HEK293 (cell line): Measurements from ENCODE around the gene MAML2.
"Not testable (repeated sequence)": the region's sequence is repeated elsewhere in the genome, so short reads cannot be mapped to it uniquely, and the experiment has no call there.

Experiments
- CTCF ChIA-PET: fragments of 350-600 bp; formaldehyde crosslinking; extraction: SDS; loops from one replicate; lab custom pipeline; 2021; ENCODE audit warnings: antibody characterized with exemption; lab: Yijun Ruan, JAX
- POLR2A ChIA-PET: fragments of 300-600 bp; formaldehyde crosslinking; extraction: SDS; loops from one replicate; lab custom pipeline; 2020; ENCODE audit warnings: antibody characterized with exemption, inconsistent platforms; lab: Yijun Ruan, JAX
- H3K27ac ChIP-seq: fragments of 200-500 bp; sonication (Bioruptor generic); 2 replicates; pipeline ENCODE4 v1.5.1; 2014; ENCODE audit warnings: low read depth, low read length, control low read depth, inconsistent platforms; ENCODE audit errors: extremely low read depth
- H3K36me3 ChIP-seq, 2 experiments: fragments of 200-500 bp in 1 of 2; sonication (Bioruptor generic) in 1 of 2; 1 replicate in 1 of 2; 2 replicates in 1 of 2; pipeline ENCODE4 v1.5.1; 2014 to 2017; ENCODE audit warnings: inconsistent platforms in 2 of 2, low read length in 2 of 2; ENCODE audit not compliant: control insufficient read depth in 2 of 2, insufficient read depth in 1 of 2
- H3K4me1 ChIP-seq: fragments of 200-500 bp; sonication (Bioruptor generic); 2 replicates; pipeline ENCODE4 v1.5.1; 2014; ENCODE audit warnings: mild to moderate bottlenecking, low read length, inconsistent platforms; ENCODE audit not compliant: control insufficient read depth, insufficient read depth
- H3K4me3 ChIP-seq: 2 replicates; pipeline ENCODE4 v1.5.1; 2011; ENCODE audit warnings: low read depth, mild to moderate bottlenecking, control low read depth, low read length, moderate library complexity
- H3K9me3 ChIP-seq: fragments of 200-500 bp; sonication (Bioruptor generic); 2 replicates; pipeline ENCODE4 v1.5.1; 2014; ENCODE audit warnings: low read depth, low read length, inconsistent platforms; ENCODE audit not compliant: control insufficient read depth, insufficient read depth
- FEZF1 ChIP-seq: fragments of 450-650 bp; formaldehyde crosslinking; IDR thresholded peaks from 2 replicates; pipeline ENCODE4 v1.5.1; 2016; ENCODE audit warnings: missing biosample characterization, missing genetic modification characterization
- GLI2 ChIP-seq: fragments of 450-650 bp; formaldehyde crosslinking; IDR thresholded peaks from 2 replicates; pipeline ENCODE4; 2017; ENCODE audit warnings: missing biosample characterization, missing genetic modification characterization, low read depth, borderline replicate concordance
- GLI4 ChIP-seq: fragments of 450-650 bp; formaldehyde crosslinking; IDR thresholded peaks from 2 replicates; pipeline ENCODE4 v1.5.1; 2016; ENCODE audit warnings: missing biosample characterization, missing genetic modification characterization
- GLIS2 ChIP-seq: fragments of 450-650 bp; formaldehyde crosslinking; IDR thresholded peaks from 2 replicates; pipeline ENCODE4 v1.5.1; 2016; ENCODE audit warnings: missing biosample characterization, missing genetic modification characterization
- HOXA7 ChIP-seq: sonication (generic); formaldehyde crosslinking; IDR thresholded peaks from 2 replicates; pipeline ENCODE4 v1.8.1; 2022; ENCODE audit warnings: missing genetic modification reagents, borderline replicate concordance
- RBAK ChIP-seq: fragments of 450-650 bp; formaldehyde crosslinking; IDR thresholded peaks from 2 replicates; pipeline ENCODE4 v1.5.1; 2016; ENCODE audit warnings: missing biosample characterization, missing genetic modification characterization
- SALL2 ChIP-seq: fragments of 450-650 bp; formaldehyde crosslinking; IDR thresholded peaks from 2 replicates; pipeline ENCODE4 v1.5.0; 2017; ENCODE audit warnings: missing biosample characterization, mild to moderate bottlenecking, missing genetic modification characterization, borderline replicate concordance
- SP3 ChIP-seq: fragments of 450-650 bp; formaldehyde crosslinking; IDR thresholded peaks from 2 replicates; pipeline ENCODE4 v1.5.1; 2016; ENCODE audit warnings: missing biosample characterization, missing genetic modification characterization
- ZFHX2 ChIP-seq: fragments of 450-650 bp; formaldehyde crosslinking; conservative IDR thresholded peaks from 2 replicates; pipeline ENCODE4 v1.5.1; 2016; ENCODE audit warnings: missing biosample characterization, missing genetic modification characterization
- ZFP3 ChIP-seq: fragments of 450-650 bp; formaldehyde crosslinking; IDR thresholded peaks from 2 replicates; pipeline ENCODE4 v1.5.1; 2016; ENCODE audit warnings: low read depth, missing biosample characterization, missing genetic modification characterization
- ZNF140 ChIP-seq: fragments of 450-650 bp; formaldehyde crosslinking; IDR thresholded peaks from 2 replicates; pipeline ENCODE4 v1.5.1; 2016; ENCODE audit warnings: missing biosample characterization, missing genetic modification characterization
- ZNF146 ChIP-seq: fragments of 450-650 bp; formaldehyde crosslinking; IDR thresholded peaks from 2 replicates; pipeline ENCODE4 v1.5.1; 2016; ENCODE audit warnings: missing biosample characterization, missing genetic modification characterization
- ZNF248 ChIP-seq: fragments of 450-650 bp; formaldehyde crosslinking; IDR thresholded peaks from 2 replicates; pipeline ENCODE4 v1.5.1; 2017; ENCODE audit warnings: missing biosample characterization, missing genetic modification characterization
- ZNF501 ChIP-seq: fragments of 450-650 bp; formaldehyde crosslinking; IDR thresholded peaks from 2 replicates; pipeline ENCODE4 v1.5.1; 2016; ENCODE audit warnings: missing biosample characterization, missing genetic modification characterization
- ZNF561 ChIP-seq: fragments of 450-650 bp; IDR thresholded peaks from 2 replicates; pipeline ENCODE4 v1.5.1; 2018; ENCODE audit warnings: missing biosample characterization, missing genetic modification characterization, borderline replicate concordance
- ZNF621 ChIP-seq: fragments of 450-650 bp; formaldehyde crosslinking; IDR thresholded peaks from 2 replicates; pipeline ENCODE4 v1.5.1; 2017; ENCODE audit warnings: missing biosample characterization, missing genetic modification characterization
- ZNF629 ChIP-seq: fragments of 450-650 bp; formaldehyde crosslinking; IDR thresholded peaks from 2 replicates; pipeline ENCODE4 v1.5.1; 2017; ENCODE audit warnings: missing biosample characterization, missing genetic modification characterization
- ZNF645 ChIP-seq: fragments of 450-650 bp; formaldehyde crosslinking; IDR thresholded peaks from 2 replicates; pipeline ENCODE4; 2016; ENCODE audit warnings: missing biosample characterization, missing genetic modification characterization
- ZNF692 ChIP-seq: fragments of 450-650 bp; formaldehyde crosslinking; IDR thresholded peaks from 2 replicates; pipeline ENCODE4 v1.5.1; 2016; ENCODE audit warnings: missing biosample characterization, missing genetic modification characterization
- ZNF791 ChIP-seq: fragments of 450-650 bp; formaldehyde crosslinking; IDR thresholded peaks from 2 replicates; pipeline ENCODE4 v1.5.1; 2016; ENCODE audit warnings: missing biosample characterization, missing genetic modification characterization
- TF ChIP-seq, protein P1 (sequence below): fragments of 450-650 bp; formaldehyde crosslinking; IDR thresholded peaks from 2 replicates; pipeline ENCODE4 v1.5.1; 2016; ENCODE audit warnings: missing biosample characterization, missing genetic modification characterization

The MAML2 gene

DNA sequence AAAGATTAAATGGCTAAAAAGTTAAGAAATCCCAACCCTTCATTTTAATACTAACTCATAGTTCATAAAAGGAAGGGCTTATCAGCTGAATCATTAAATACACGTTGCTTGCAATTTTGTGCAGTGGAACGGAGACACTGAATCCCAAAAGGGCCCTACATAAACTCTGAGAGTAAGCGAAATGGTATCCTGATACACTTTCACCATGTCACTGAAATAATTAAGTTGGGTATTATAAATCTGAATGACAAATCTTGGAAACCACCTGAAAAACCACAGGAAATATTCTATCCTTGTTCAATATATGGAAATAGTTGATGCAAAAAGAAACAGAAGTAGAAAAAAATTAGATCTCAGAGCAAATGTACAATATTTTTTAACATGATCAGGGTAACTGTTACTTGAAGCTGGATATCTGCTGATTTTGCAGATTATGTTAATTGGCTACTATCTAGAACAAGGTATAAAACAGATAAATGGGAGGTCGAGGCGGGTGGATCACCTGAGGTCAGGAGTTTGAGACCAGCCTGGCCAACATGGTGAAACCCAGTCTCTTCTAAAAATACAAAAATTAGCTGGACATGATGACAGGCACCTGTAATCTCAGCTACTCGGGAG, 55.1 kb downstream of the MAML2 start (continued):
- TF ChIP-seq HOXA7 (CRISPR knock-in tag) (no peak), ZNF629 (tag by site-specific recombination) (no peak), SP3 (tag by site-specific recombination) (no peak), ZFP3 (tag by site-specific recombination) (no peak)

DNA sequence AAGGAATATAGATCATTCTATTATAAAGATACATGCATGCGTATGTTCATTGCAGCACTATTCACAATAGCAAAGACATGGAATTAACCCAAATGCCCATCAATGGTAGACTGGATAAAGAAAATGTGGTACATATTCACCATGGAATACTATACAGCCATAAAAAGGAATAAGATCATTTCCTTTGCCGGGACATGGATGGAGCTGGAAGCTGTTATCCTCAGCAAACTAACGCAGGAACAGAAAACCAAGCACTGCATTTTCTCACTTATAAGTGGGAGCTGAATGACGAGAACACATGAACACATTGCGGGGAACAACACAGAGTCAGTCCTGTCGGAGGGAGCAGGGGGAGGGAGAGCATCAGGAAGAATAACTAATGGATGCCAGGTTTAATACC, 57.0 kb downstream of the MAML2 start:
- H3K4me1 ChIP-seq, H3K36me3 ChIP-seq, CTCF ChIA-PET, H3K4me3 ChIP-seq, H3K27ac ChIP-seq, H3K9me3 ChIP-seq: not testable (repeated sequence)
- peak; percentile 68 for TF ChIP-seq ZNF146
- POLR2A ChIA-PET, result interaction anchor here (0.6 kb wide), 1 partner anchor 111 kb away, joined by 3 read pairs; no protein-coding TSS in a partner anchor

DNA sequence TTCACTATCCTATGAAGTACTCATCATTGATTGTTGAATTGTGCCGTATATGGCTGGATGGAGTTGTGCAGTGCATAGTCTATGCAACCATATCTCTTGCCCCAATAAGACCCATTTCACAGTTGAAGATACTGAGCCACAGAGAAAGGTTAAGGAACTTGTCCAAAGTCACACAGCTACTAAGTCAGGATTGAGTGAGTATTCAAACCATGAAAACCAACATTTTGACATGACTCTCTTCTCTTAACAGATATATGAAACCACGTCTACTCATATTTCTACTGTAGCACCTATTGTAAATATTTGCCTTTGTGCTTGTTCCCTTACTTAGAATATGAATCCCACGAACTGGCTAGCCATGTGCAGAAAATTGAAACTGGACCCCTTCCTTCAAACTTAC, 58.1 kb downstream of the MAML2 start:
- CTCF ChIA-PET, result no interaction called here
- Histone ChIP-seq H3K4me3 (no peak overlapping the region), H3K9me3 (no peaks in the 10 kb centered on the region), H3K4me1 (no peaks in the 10 kb centered on the region; the same call in 1 of the 2 replicates), H3K36me3 (no peaks in the 10 kb centered on the region), H3K27ac (no peak overlapping the region)
- TF ChIP-seq GLIS2, result no peak
- TF ChIP-seq ZNF645 (tag by site-specific recombination), result no peak
- no peak for TF ChIP-seq ZNF140
- no peak for TF ChIP-seq ZNF146
- TF ChIP-seq FEZF1 (tag by site-specific recombination), result no peak
- TF ChIP-seq ZNF692, result no peak
- TF ChIP-seq ZNF791 (tag by site-specific recombination), result no peak
- no peak for TF ChIP-seq RBAK (tag by site-specific recombination)
- no peak for TF ChIP-seq GLI4 (tag by site-specific recombination)
- no peak for TF ChIP-seq ZNF621 (tag by site-specific recombination)
- no peak for TF ChIP-seq ZNF561
- TF ChIP-seq SALL2 (tag by site-specific recombination), result no peak
- TF ChIP-seq ZNF248 (tag by site-specific recombination), result no peak
- no peak for TF ChIP-seq ZNF501 (tag by site-specific recombination)
- TF ChIP-seq GLI2 (tag by site-specific recombination), result no peak
- TF ChIP-seq ZFHX2 (tag by site-specific recombination), result no peak
- TF ChIP-seq, protein P1, sequence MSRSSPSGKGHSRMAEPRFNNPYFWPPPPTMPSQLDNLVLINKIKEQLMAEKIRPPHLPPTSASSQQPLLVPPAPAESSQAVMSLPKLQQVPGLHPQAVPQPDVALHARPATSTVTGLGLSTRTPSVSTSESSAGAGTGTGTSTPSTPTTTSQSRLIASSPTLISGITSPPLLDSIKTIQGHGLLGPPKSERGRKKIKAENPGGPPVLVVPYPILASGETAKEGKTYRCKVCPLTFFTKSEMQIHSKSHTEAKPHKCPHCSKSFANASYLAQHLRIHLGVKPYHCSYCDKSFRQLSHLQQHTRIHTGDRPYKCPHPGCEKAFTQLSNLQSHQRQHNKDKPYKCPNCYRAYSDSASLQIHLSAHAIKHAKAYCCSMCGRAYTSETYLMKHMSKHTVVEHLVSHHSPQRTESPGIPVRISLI (tag by site-specific recombination), result no peak
- POLR2A ChIA-PET, result no interaction called here
